AG09309 (cell line): ENCODE results near the gene BRD1.
A peak's percentile ranks its signal among the peaks of the same experiment; 100 is the strongest.
"Not testable (repeated sequence)": the region's sequence is repeated elsewhere in the genome, so short reads cannot be mapped to it uniquely, and the experiment has no call there.

Source experiments
- DNase-seq: peaks from one replicate; pipeline ENCODE4 v3.0.0-alpha.2; 2010; ENCODE audit warnings: low read depth
- H3K4me3 ChIP-seq: 2 replicates; pipeline ENCODE4 v1.5.1; 2011; ENCODE audit warnings: mild to moderate bottlenecking, low read depth, low read length, moderate library complexity; ENCODE audit not compliant: control insufficient read depth
- TF ChIP-seq, protein P1 (sequence below): IDR thresholded peaks from 2 replicates; pipeline ENCODE4 v1.5.1; 2011; ENCODE audit warnings: mild to moderate bottlenecking, low read depth, low read length, inconsistent platforms; ENCODE audit not compliant: insufficient read depth, control insufficient read depth; ENCODE audit errors: missing control alignments

Gene BRD1

DNA sequence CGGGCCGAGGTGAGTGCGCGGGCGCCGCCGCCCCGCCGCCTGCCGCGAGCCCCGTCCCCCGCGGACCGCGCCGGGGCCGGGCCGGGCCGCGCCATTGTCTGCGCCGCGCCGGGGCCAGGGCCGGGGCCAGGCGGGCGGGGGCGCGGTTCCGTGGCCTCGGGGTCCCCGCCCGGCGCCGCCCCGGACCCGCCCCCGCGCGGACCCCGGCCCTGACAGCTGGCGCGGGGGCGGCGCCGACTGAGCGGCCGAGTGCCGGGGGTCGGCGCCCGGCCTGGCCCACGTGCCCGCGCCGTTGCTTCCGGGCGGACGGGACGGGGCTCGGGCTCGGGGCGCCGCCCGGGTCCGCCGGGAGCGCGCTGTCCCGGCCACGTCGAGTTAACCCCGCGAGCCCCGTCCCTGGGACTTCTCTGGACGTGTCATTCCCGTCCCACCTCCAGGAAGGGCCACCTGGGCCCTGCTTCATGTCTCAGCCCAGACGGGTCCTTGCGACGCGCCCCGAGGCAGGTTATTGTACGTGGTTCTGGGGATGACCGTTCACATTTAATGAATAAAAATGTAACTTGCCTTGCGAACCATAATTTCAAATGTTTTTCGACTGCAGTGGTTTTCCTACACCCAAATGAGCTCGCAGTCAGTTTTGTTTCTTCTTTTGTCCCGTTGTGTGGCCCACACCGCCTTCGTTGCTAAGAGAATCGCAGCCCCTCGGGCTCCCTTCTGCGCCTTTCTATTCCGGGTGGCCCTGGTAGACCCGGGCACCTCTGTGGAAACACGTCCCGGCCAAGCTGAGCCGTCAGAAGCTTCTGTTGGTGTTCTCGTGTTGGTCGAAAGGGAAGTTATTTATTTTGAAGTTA lies 26.5 kb upstream of the BRD1 start:
- no peak for DNase-seq
- H3K4me3 ChIP-seq: peak overlapping the region; percentile 81
- TF ChIP-seq, protein P1, sequence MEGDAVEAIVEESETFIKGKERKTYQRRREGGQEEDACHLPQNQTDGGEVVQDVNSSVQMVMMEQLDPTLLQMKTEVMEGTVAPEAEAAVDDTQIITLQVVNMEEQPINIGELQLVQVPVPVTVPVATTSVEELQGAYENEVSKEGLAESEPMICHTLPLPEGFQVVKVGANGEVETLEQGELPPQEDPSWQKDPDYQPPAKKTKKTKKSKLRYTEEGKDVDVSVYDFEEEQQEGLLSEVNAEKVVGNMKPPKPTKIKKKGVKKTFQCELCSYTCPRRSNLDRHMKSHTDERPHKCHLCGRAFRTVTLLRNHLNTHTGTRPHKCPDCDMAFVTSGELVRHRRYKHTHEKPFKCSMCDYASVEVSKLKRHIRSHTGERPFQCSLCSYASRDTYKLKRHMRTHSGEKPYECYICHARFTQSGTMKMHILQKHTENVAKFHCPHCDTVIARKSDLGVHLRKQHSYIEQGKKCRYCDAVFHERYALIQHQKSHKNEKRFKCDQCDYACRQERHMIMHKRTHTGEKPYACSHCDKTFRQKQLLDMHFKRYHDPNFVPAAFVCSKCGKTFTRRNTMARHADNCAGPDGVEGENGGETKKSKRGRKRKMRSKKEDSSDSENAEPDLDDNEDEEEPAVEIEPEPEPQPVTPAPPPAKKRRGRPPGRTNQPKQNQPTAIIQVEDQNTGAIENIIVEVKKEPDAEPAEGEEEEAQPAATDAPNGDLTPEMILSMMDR: no peak

DNA sequence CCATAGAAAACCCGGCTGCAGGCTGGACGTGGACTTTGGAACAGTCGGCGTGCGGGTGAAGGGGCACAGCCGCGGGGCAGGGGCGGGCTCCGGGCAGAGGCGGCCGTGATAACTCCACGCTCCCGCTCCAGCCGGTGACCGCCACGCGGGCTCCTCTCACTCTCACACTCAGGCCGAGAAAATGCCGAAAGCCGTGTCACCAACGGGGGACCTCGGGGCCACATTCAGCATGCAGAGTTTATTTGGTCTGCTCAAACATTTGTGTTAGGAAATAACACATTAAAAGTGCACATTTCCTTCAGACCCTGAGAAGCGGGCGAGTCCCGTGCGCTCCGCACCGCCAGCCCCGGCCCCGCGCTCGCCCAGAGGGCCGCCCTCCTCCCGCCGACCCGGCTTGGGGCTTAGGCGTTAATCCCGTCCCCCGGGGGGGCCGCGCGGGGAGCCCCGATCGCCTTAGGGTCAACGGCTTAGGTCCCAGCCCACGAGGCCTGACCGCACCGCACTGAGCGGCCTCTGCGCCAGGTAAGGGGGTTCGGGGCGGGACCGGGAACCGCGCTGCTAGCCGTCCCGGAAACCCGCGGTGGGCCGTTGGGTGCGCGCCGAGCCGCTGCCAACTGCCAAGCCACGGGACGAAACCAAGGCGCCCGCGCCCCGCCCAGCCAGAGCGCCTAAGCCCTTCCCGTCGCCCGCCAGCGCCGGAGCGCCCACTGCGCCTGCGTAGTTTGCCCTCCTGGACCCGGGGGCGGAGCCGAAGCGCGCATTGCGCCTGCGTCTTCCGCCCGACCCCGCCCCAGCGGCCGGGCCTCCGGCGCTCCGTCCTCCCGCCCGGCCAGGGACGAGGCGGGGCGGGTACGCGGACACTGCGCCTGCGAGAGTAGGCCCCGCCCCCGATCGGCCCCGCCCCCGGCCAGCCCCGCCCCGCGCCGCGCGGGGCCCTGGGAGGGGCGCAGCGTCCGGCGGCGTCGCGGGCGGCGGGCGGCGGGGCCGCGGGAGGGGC lies 25.5 kb upstream of the BRD1 start, which contains the start of gene ZBED4:
ZBED4 (plus strand) TSS at position 947 of the 997 bp plus-strand sequence. CDS start 29,819 bp downstream, outside the sequence.
- TF ChIP-seq, protein P1: no peak
- H3K4me3 ChIP-seq: peak within 1 kb of the TSS; percentile 81
- peak; percentile 72 for DNase-seq

DNA sequence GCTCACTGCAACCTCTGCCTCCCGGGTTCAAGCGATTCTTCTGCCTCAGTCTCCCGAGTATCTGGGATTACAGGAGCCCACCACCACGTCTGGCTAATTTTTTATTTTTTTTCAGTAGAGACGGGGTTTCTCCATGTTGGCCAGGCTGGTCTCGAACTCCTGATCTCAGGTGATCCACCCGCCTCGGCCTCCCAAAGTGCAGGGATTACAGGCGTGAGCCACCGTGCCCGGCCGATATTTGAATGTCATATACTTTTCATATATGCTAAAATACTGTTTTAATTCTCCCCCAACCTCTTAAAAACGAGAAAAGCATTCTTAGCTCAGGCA lies 24.9 kb upstream of the BRD1 start:
- DNase-seq: not testable (repeated sequence)
- peak overlapping the region; percentile 67 for H3K4me3 ChIP-seq

DNA sequence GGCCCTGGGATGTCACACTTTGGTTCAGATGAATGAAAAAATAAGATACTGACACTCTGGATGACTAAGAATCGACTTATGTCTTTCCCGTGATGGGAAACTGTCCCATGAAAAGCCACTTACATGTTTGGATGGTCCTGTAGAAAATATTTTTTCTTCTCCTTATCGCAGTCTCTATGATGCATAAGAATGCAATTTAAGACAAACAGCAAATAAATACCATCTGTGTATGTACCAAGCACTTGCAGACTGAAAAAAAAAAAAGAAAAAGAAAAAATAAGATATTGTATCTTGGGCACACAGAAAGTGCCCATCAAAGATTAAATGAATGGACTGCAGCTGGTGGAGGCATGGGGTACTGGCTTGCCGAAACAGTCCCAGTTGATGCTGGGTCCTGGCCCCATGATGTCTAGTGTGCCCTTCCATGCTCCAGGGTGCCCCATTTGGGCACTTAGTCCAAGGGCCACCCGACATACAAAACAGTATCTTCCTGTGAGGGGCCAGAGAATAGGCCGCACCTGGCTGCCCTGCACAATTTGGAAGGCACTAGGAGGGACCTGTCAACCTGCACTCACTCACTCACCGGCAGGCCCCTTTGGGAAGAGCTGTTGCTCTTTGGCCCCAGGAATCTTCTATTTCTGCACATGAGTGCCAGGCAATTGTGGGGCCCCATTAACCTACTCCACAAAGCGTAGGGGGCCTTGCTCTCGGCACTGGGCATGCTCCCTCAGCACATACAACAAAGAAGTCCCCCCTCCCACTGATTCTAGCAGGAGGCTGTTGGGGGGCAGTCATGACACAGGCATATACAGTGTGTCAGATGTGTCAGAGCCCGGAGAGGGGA lies 23.5 kb upstream of the BRD1 start:
- H3K4me3 ChIP-seq: no peak overlapping the region
- no peak for DNase-seq
- TF ChIP-seq, protein P1: no peak

DNA sequence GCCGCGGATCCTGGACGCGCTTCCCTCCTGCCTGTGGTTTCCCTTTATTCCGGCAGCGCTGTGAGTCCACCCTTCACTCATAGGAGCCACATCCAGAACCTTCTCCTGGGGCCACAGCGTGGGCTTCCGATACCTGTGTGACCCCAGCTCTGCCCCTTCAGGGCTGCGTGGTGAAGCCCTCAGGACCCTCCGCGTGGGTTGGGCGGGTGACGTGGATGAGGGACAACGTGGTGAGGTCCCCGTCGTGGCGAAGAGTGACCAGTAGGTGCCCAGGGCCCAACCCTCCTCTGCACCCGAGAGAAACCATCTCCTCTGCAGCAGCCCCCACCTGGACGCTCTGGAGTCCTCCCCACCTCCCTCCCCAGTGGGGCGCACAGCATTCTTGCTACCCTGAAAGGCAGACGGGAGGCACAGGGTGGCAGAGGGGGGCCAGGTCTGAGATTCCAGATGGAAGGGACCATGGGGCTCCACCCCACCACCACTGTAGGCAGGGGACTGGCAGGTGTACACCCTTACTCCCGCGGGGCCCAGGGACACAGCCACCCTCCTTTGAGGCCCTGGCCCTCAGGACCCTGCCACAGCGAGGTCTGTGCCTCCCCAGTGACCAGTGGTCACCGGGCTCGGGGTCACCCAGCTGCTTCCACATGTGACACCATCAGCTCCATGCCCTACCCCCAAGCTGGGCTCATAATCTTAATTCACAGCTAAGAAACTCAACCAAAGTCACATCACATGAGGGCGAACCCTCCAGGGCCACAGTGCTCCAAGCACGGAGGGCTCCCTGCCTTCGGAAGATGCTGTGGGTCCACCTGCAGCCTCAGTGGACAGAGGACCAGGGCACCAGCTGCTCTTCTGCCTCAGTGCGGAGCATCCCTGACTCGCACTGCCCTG lies 22.6 kb upstream of the BRD1 start:
- no peak for DNase-seq
- TF ChIP-seq, protein P1: no peak
- H3K4me3 ChIP-seq: no peak overlapping the region
